ENCODE data around the gene BHLHE23. TPM values are rescaled to one million over a fixed set of nuclear protein-coding genes. Genes with fewer than 3 reads are reported as not detected.

The BHLHE23 gene
- total RNA-seq, 1 experiment from 2014 or later: not detected

DNA sequence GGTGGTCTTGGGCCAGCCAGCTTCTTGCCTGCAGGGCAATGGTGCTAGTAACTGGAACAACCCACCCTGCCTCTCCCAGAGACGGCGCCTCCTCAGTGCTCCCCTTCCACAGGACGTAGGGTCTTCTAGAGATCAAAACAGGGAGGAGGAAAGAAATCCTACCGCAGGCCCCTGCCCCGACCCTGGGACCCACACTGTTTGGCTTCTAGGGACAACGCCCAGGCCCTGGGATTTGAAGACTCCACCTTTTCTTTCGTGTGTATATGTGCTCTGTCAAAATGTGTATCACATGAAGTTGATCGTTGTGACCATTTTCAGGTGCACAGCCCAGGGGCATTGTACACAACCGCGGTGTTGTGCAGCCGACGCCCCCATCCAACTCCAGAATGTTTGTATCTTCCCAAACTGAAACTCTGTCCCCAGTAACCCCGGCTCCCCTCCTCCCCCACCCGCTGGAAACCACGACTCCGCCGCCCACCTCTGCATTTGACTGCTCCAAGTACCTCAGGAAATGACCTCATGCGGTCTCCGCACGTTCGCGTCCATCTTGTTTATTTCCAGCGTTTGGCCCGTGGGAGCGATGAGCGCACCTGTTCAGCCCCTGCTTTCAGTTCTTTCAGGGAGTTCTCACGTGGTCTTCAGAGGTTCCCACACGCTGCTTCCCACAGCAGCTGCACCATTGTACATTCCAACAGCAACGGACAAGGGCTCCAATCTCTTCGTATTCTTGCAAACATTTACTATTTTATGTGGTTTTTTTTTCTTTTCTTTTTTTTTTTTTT lies 3.4 kb upstream of the BHLHE23 start:
- Histone ChIP-seq H3K27me3 (ENCODE audit: low read length) (no peaks in the 10 kb centered on the region), H3K27ac (ENCODE audit: low read length) (no peak overlapping the region), H3K4me3 (ENCODE audit: low read length) (peak overlapping the region; percentile 57; the same call in 1 of the 2 replicates)

DNA sequence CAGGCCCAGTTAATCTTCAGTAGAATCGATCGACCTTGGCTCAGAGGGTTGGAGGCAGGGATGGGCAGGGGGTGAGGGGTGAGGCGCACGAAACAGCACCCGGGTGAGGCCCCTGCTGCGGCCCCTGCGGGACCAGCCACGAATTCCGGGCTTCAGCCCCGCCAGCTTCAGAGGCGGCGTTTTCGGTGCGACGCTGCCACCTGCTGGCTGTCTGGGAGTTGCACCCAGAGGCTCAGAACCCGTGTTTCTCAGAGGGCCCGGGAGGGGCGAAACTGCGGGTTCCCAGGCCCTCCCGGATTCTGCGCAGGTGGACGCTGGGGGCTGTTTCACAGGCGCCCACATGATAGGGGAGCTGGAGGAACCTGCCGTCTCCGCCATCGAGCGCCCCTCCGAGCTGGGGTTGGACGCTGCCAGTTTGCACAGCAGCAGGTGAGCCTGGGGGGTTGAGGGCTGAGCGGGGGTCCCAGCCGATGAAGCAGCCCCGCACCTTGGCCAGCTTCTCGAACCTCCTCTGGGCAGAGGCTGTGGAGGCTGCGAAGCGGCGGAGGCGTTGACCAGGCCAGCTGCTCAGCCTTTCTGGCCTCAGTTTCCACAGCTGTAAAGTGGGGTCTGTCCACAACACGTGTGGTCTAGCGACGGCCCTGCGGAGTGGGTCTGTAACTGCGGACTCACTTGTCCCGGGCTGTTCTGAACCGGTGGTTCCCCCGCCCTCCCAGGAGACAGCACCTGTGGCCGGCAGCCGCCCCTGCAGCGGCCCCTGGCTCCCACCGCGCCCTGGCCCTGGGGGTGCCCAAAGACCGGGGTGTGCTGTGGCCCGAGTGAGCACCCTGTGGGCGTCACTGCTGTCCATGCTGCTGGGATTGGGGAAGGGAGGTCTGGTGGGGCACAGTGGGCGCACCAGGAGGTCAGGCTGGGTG lies 2.5 kb upstream of the BHLHE23 start:
- DNase-seq: peak; percentile 94
- Histone ChIP-seq H3K4me3 (ENCODE audit: low read length) (peak overlapping the region; percentile 57; the same call in 1 of the 2 replicates), H3K4me1 (ENCODE audit: low read length) (peaks cover 24% of the 10 kb centered on the region), H3K79me2 (ENCODE audit: low read length) (no peaks in the 10 kb centered on the region), H3K9me2 (replicated peaks; ENCODE audit: insufficient read depth, low read length) (no peaks in the 10 kb centered on the region), H3K9ac (ENCODE audit: low read length) (peak overlapping the region; percentile 55), H2AFZ (ENCODE audit: low read length) (peak overlapping the region; percentile 86; the same call in 1 of the 2 replicates), H3K4me2 (ENCODE audit: low read depth, low read length, poor library complexity, severe bottlenecking) (peak overlapping the region; percentile 56), H3K27ac (ENCODE audit: low read length) (no peak overlapping the region), H3K9me3 (ENCODE audit: low read length) (peaks cover 3% of the 10 kb centered on the region; the same call in 1 of the 2 replicates), H3K27me3 (ENCODE audit: low read length) (no peaks in the 10 kb centered on the region), H4K20me1 (ENCODE audit: insufficient read depth, low read depth, low read length) (no peaks in the 10 kb centered on the region), H3K36me3 (ENCODE audit: insufficient read depth, low read length) (no peaks in the 10 kb centered on the region)

More for the DNA sequence above, 3.4 kb upstream of the BHLHE23 start:
- Histone ChIP-seq H3K4me1 (ENCODE audit: low read length) (peaks cover 24% of the 10 kb centered on the region), H3K9me3 (ENCODE audit: low read length) (peaks cover 3% of the 10 kb centered on the region; the same call in 1 of the 2 replicates), H3K79me2 (ENCODE audit: low read length) (no peaks in the 10 kb centered on the region), H3K9me2 (replicated peaks; ENCODE audit: insufficient read depth, low read length) (no peaks in the 10 kb centered on the region), H4K20me1 (ENCODE audit: insufficient read depth, low read depth, low read length) (no peaks in the 10 kb centered on the region), H3K4me2 (ENCODE audit: low read depth, low read length, poor library complexity, severe bottlenecking) (peak overlapping the region; percentile 56), H2AFZ (ENCODE audit: low read length) (peak overlapping the region; percentile 61; the same call in 1 of the 2 replicates), H3K36me3 (ENCODE audit: insufficient read depth, low read length) (no peaks in the 10 kb centered on the region), H3K9ac (ENCODE audit: low read length) (peak overlapping the region; percentile 48)
- peak; percentile 60 for DNase-seq

DNA sequence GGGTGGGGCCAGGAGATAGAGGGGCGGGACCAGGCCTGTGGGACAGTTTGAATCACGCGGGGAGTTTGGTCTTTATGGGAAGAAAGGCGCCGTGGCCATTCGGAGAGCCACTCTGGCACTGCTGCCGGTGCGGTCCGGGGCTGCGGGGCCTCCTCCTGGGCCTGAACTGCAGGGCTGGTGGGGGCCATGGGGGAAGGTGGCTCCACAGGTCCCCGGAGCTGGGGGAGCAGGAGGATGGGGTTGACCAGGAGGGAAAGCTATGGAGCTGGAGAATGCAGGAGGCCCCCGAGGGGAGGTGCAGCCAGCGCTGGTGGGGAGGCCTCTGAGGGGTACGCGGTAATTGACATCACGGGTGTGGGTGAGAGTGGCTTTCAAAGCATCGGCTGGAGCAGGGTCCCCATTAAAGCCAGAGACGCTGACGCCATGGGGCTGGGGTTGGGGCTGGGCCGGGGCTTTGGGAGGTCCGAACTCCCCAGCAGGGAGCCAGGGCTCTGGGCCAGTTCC lies 1.8 kb upstream of the BHLHE23 start:
- Histone ChIP-seq H2AFZ (ENCODE audit: low read length) (peak overlapping the region; percentile 86; the same call in 1 of the 2 replicates), H4K20me1 (ENCODE audit: insufficient read depth, low read depth, low read length) (no peaks in the 10 kb centered on the region), H3K4me2 (ENCODE audit: low read depth, low read length, poor library complexity, severe bottlenecking) (peak overlapping the region; percentile 56), H3K9ac (ENCODE audit: low read length) (peak overlapping the region; percentile 55; the same call in 1 of the 2 replicates), H3K4me1 (ENCODE audit: low read length) (peaks cover 24% of the 10 kb centered on the region), H3K36me3 (ENCODE audit: insufficient read depth, low read length) (no peaks in the 10 kb centered on the region), H3K79me2 (ENCODE audit: low read length) (no peaks in the 10 kb centered on the region), H3K9me2 (replicated peaks; ENCODE audit: insufficient read depth, low read length) (no peaks in the 10 kb centered on the region), H3K27me3 (ENCODE audit: low read length) (no peaks in the 10 kb centered on the region), H3K4me3 (ENCODE audit: low read length) (peak overlapping the region; percentile 57; the same call in 1 of the 2 replicates), H3K9me3 (ENCODE audit: low read length) (peaks cover 3% of the 10 kb centered on the region; the same call in 1 of the 2 replicates), H3K27ac (ENCODE audit: low read length) (no peak overlapping the region)
- no peak for DNase-seq

DNA sequence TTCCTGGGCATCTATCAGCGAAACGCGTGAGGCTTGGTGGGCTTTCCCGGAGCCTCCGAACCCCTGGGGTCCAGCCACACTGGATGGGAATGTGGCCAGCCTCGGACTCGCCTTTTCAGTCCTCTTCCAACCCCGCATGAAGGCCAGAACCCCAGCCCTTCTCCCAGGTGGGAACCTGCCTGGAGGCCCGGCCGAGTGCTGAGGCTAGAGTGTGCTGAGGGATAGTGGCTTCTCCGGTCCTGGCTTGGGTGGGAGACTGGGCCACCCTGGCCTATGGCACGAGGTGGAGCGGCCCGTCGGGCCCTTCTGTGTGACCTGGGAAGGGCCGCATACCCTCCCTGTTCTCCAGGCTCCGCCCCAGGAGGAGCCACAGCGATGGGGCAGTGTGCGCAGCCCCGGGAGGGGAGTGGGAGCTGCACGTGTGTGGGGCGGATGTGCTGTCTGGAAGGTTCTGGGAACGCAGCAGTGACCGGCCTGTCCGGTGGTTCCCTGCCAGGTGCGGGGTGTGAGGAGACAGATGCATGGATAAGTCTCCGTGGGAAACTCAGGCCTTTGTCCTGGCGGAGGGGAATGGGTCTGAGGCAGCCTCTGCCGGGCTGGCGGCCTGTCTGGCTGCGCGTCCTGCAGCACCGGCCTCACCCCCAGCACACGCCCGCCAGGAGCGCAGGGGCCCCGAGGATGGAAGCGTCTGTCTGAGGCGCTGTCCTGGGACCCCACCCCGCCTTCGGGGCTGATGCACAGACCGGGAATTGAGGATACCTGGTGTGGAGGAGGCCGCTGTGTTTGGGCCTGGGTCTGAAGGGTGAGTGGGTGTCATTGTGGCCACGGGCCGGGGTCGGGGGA lies 1.1 kb upstream of the BHLHE23 start:
- H3K4me1 ChIP-seq (ENCODE audit: low read length): peaks cover 24% of the 10 kb centered on the region
- H3K79me2 ChIP-seq (ENCODE audit: low read length): no peaks in the 10 kb centered on the region
- no peaks in the 10 kb centered on the region for H3K9me2 ChIP-seq (replicated peaks; ENCODE audit: insufficient read depth, low read length)
- H3K9me3 ChIP-seq (ENCODE audit: low read length): no peaks in the 10 kb centered on the region
- no peak overlapping the region for H3K9ac ChIP-seq (ENCODE audit: low read length)
- H3K36me3 ChIP-seq (ENCODE audit: insufficient read depth, low read length): no peaks in the 10 kb centered on the region
- no peak for DNase-seq
- H3K4me3 ChIP-seq (ENCODE audit: low read length): no peak overlapping the region
- no peaks in the 10 kb centered on the region for H3K27me3 ChIP-seq (ENCODE audit: low read length)
- H4K20me1 ChIP-seq (ENCODE audit: insufficient read depth, low read depth, low read length): no peaks in the 10 kb centered on the region
- no peak overlapping the region for H2AFZ ChIP-seq (ENCODE audit: low read length)
- H3K4me2 ChIP-seq (ENCODE audit: low read depth, low read length, poor library complexity, severe bottlenecking): no peak overlapping the region
- H3K27ac ChIP-seq (ENCODE audit: low read length): no peak overlapping the region

DNA sequence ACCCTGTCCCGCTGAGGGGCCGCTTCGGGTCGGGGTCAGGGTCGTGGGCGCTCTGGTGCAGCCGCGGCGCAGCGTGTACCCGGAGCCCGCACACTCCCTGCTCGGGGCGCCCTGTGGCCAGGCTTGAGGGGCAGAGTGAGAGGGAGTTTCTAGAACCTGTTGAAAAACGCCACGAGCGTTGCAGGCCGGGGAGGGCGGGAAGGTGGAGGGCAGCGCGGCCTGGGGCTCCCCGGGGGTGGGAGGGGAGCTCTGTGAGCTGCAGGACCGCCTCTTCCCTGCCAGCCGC lies 539 bp upstream of the BHLHE23 start:
- Histone ChIP-seq H3K9ac (ENCODE audit: low read length) (no peak overlapping the region), H3K27ac (ENCODE audit: low read length) (no peak overlapping the region), H2AFZ (ENCODE audit: low read length) (no peak overlapping the region), H3K9me3 (ENCODE audit: low read length) (no peaks in the 10 kb centered on the region), H3K36me3 (ENCODE audit: insufficient read depth, low read length) (no peaks in the 10 kb centered on the region), H4K20me1 (ENCODE audit: insufficient read depth, low read depth, low read length) (no peaks in the 10 kb centered on the region), H3K27me3 (ENCODE audit: low read length) (no peaks in the 10 kb centered on the region), H3K79me2 (ENCODE audit: low read length) (no peaks in the 10 kb centered on the region), H3K9me2 (replicated peaks; ENCODE audit: insufficient read depth, low read length) (no peaks in the 10 kb centered on the region), H3K4me2 (ENCODE audit: low read depth, low read length, poor library complexity, severe bottlenecking) (no peak overlapping the region), H3K4me1 (ENCODE audit: low read length) (peaks cover 24% of the 10 kb centered on the region), H3K4me3 (ENCODE audit: low read length) (no peak overlapping the region)
- DNase-seq: no peak

DNA sequence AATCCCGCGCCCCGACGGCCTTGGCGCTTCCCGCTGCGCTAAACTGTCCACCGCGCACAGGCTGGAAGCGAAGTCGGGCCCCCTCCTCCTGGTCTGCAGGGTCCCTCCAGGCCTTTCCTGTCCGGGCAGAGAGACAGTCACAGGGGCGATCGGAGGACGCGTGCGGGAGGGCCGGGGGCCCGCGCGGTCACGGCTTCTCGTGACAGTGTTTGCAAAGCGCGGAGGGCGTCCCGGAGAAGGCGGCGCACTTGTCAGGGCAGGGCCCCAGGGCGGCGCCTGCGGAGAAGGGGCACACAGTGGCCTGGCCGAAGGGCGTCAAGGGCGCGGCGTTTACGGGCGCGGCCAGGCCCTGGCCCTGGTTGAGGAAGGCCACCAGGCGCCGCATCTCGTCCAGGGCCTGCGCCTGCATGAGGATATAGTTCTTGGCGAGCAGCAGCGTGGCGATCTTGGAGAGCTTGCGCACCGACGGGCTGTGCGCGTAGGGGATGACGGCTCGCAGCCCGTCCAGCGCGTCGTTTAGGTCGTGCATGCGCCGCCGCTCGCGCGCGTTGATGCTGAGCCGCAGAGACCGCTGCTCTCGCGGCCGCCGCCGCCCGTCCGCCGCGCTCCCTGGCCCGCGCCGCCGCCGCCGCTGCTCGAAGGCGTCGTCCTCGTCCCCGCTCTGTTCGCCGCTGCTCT lies 763 bp downstream of the BHLHE23 start:
- H3K36me3 ChIP-seq (ENCODE audit: insufficient read depth, low read length): no peaks in the 10 kb centered on the region
- no peaks in the 10 kb centered on the region for H4K20me1 ChIP-seq (ENCODE audit: insufficient read depth, low read depth, low read length)
- no peaks in the 10 kb centered on the region for H3K9me3 ChIP-seq (ENCODE audit: low read length)
- H3K4me1 ChIP-seq (ENCODE audit: low read length): peaks cover 20% of the 10 kb centered on the region
- no peak overlapping the region for H2AFZ ChIP-seq (ENCODE audit: low read length)
- no peak overlapping the region for H3K9ac ChIP-seq (ENCODE audit: low read length)
- no peak overlapping the region for H3K27ac ChIP-seq (ENCODE audit: low read length)
- DNase-seq: no peak
- no peaks in the 10 kb centered on the region for H3K9me2 ChIP-seq (replicated peaks; ENCODE audit: insufficient read depth, low read length)
- no peaks in the 10 kb centered on the region for H3K27me3 ChIP-seq (ENCODE audit: low read length)
- H3K79me2 ChIP-seq (ENCODE audit: low read length): no peaks in the 10 kb centered on the region
- H3K4me2 ChIP-seq (ENCODE audit: low read depth, low read length, poor library complexity, severe bottlenecking): no peak overlapping the region
- no peak overlapping the region for H3K4me3 ChIP-seq (ENCODE audit: low read length)

DNA sequence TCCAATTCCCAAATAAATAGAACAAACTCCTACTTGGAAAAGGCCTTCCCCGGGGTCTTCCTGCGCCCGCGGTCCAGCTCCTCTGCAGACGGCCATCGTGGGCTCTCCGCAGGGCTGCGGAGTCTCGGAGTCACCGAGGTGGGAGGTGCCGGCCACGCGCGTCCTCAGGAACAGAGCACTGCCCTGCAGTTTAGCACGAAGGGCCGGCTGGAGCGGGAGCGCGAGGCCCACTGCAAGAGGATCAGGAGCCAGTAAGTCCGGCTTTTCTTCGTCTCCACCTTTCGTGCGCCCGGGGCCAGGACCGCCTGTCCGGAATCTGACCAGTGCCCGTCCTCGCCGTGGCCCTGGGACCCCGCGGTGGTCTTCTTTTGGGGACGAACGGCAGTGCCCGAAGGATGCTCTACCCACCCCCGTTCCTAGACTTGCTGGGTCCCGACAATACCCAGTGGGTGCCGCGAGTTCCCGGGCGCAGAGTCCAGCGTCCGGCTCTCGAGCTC lies 1.4 kb downstream of the BHLHE23 start:
- no peak for DNase-seq
- H4K20me1 ChIP-seq (ENCODE audit: insufficient read depth, low read depth, low read length): no peaks in the 10 kb centered on the region
- no peak overlapping the region for H3K4me3 ChIP-seq (ENCODE audit: low read length)
- no peak overlapping the region for H3K4me2 ChIP-seq (ENCODE audit: low read depth, low read length, poor library complexity, severe bottlenecking)
- no peaks in the 10 kb centered on the region for H3K79me2 ChIP-seq (ENCODE audit: low read length)
- no peak overlapping the region for H3K27ac ChIP-seq (ENCODE audit: low read length)
- H3K36me3 ChIP-seq (ENCODE audit: insufficient read depth, low read length): no peaks in the 10 kb centered on the region
- no peaks in the 10 kb centered on the region for H3K27me3 ChIP-seq (ENCODE audit: low read length)
- H3K9me3 ChIP-seq (ENCODE audit: low read length): no peaks in the 10 kb centered on the region
- no peak overlapping the region for H3K9ac ChIP-seq (ENCODE audit: low read length)
- H3K4me1 ChIP-seq (ENCODE audit: low read length): peaks cover 19% of the 10 kb centered on the region
- H3K9me2 ChIP-seq (replicated peaks; ENCODE audit: insufficient read depth, low read length): no peaks in the 10 kb centered on the region
- H2AFZ ChIP-seq (ENCODE audit: low read length): no peak overlapping the region

All from Karpas-422 (cell line).